Stimulated activated effector memory CD8-positive, alpha-beta T cell treated with anti-CD3 and anti-CD28 coated beads, Interleukin-12 subunit alpha, Interleukin-12 subunit beta, amount 100 ng/mL, for 72 hours (primary cell): ENCODE measurements around the gene SEMA5B.

ENCODE experiments used
- ATAC-seq: fragments of 150-1000 bp; cut with Tn5 transposase; 2 replicates; pipeline ENCODE4 v1.10.0; 2021
- DNase-seq, 2 donors: peaks; one replicate each; pipeline ENCODE4 v3.0.0; 2021 to 2022; ENCODE audit warnings: low spot score in 2 of 2
- H3K27ac Mint-ChIP-seq: one replicate; pipeline ENCODE4 v1.8.0; 2022; ENCODE audit warnings: mild to moderate bottlenecking, mixed read lengths
- H3K36me3 Mint-ChIP-seq: one replicate; pipeline ENCODE4 v1.8.0; 2022; ENCODE audit warnings: mild to moderate bottlenecking, mixed read lengths
- H3K4me1 Mint-ChIP-seq: one replicate; pipeline ENCODE4 v1.8.0; 2022; ENCODE audit warnings: mixed read lengths
- H3K4me3 Mint-ChIP-seq: one replicate; pipeline ENCODE4 v1.8.0; 2022; ENCODE audit warnings: mild to moderate bottlenecking, mixed read lengths
- H3K9me3 Mint-ChIP-seq: one replicate; pipeline ENCODE4 v1.8.0; 2022; ENCODE audit warnings: mixed read lengths

Gene SEMA5B

GRCh38 chr3:122890720-122891220 is 136.8 kb downstream of the SEMA5B start:
- no peak overlapping the region for H3K27ac Mint-ChIP-seq
- peaks cover 10% of the 10 kb centered on the region for H3K4me1 Mint-ChIP-seq
- ATAC-seq, result no peak
- no peaks in the 10 kb centered on the region for H3K9me3 Mint-ChIP-seq
- no peaks in the 10 kb centered on the region for H3K36me3 Mint-ChIP-seq
- no peak overlapping the region for H3K4me3 Mint-ChIP-seq
- no peak for DNase-seq

DNA sequence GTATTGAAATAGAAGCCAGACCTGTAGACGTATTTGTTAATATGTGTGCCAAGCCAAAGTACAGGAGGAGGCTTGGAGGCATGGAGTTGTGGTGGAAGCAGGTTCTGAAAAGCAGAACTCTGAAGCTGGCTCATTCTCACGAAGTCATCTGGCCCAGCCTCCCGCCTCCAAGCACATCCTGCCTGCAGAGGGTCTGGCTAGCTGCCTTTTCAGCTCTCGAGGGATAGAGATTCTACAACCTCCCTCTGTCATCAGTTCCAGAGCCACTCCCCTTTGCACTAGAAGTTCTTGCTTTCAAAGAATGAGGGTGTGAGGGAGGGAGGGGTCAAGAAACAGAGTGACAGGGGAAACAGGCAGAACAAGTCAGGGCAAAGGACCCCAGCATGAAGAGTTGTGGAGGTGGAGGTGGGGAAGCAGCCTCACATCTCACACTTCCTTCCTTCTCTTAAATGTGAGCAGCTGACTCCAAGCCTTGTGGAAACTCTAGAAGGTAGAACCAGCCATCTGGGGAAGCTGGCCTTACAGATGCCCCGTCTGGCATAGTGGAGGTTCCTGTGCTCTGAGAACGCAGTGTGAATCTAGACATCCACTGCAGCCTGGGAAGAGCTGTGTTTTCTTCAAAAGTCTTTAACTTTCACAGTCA is 137.4 kb downstream of the SEMA5B start:
- Mint-ChIP-seq H3K9me3 (no peaks in the 10 kb centered on the region), H3K27ac (no peak overlapping the region), H3K36me3 (no peaks in the 10 kb centered on the region), H3K4me3 (no peak overlapping the region), H3K4me1 (peaks cover 10% of the 10 kb centered on the region)
- ATAC-seq, result peak; percentile 56
- no peak for DNase-seq

DNA sequence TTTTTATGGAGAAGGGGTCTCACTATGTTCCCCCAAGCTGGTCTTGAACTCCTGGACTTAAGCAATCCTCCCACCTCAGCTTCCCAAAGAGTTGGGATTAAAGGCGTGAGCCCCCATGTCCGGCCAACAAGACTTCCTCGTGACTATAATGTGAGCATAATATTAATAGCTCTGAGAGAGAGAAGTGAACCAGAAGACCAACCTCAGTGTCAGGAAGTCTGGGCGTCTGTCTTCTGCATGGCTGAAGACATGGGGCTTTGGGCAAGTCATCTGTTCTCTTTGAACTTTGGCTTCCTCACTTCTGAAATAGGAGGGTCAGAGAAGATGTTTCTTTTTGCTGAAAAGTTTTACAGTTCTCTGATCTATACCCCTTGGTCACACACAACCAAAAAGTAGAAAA is 140.6 kb downstream of the SEMA5B start:
- H3K4me3 Mint-ChIP-seq, result no peak overlapping the region
- DNase-seq (no peak), ATAC-seq (no peak)
- no peak overlapping the region for H3K27ac Mint-ChIP-seq
- H3K9me3 Mint-ChIP-seq, result no peaks in the 10 kb centered on the region
- H3K4me1 Mint-ChIP-seq, result no peaks in the 10 kb centered on the region
- no peaks in the 10 kb centered on the region for H3K36me3 Mint-ChIP-seq

- Mint-ChIP-seq H3K4me1 (no peaks in the 10 kb centered on the region), H3K27ac (no peak overlapping the region)
These were observed 141.3 kb downstream of the SEMA5B start for GRCh38 chr3:122886251-122886650.

GRCh38 chr3:122882361-122882947 is 145.1 kb downstream of the SEMA5B start:
- no peak for DNase-seq
- H3K4me3 Mint-ChIP-seq, result no peak overlapping the region
- H3K4me1 Mint-ChIP-seq, result no peaks in the 10 kb centered on the region
- H3K27ac Mint-ChIP-seq, result no peak overlapping the region
- no peaks in the 10 kb centered on the region for H3K9me3 Mint-ChIP-seq
- H3K36me3 Mint-ChIP-seq, result peaks cover 7% of the 10 kb centered on the region
- ATAC-seq, result no peak

More at GRCh38 chr3:122886251-122886650, 141.3 kb downstream of the SEMA5B start:
- ATAC-seq (no peak), DNase-seq (no peak)
- Mint-ChIP-seq H3K9me3 (no peaks in the 10 kb centered on the region), H3K36me3 (no peaks in the 10 kb centered on the region), H3K4me3 (no peak overlapping the region)

DNA sequence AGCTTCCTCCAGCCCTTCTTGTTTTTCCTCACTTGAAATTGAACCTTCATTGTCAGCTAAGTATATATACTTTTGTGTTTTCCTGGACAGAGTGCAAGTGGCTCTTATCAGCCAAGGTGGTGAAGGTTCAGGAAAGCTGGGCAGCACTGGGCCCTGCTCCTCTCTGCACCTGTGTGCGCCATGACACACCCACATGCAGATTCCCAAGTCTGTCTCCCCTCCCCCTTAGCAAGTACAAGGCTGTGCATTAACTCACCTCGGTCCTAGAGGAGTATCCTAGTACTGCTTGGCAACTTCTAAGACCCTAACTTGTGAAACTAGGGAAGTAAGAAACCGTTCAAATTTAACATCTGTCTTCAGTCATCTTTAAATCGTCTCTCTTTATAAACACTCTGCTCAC is 146.9 kb downstream of the SEMA5B start:
- ATAC-seq (no peak), DNase-seq (no peak)
- H3K9me3 Mint-ChIP-seq, result no peaks in the 10 kb centered on the region
- H3K4me3 Mint-ChIP-seq, result no peak overlapping the region
- no peak overlapping the region for H3K27ac Mint-ChIP-seq
- peaks cover 8% of the 10 kb centered on the region for H3K4me1 Mint-ChIP-seq
- peaks cover 7% of the 10 kb centered on the region for H3K36me3 Mint-ChIP-seq

DNA sequence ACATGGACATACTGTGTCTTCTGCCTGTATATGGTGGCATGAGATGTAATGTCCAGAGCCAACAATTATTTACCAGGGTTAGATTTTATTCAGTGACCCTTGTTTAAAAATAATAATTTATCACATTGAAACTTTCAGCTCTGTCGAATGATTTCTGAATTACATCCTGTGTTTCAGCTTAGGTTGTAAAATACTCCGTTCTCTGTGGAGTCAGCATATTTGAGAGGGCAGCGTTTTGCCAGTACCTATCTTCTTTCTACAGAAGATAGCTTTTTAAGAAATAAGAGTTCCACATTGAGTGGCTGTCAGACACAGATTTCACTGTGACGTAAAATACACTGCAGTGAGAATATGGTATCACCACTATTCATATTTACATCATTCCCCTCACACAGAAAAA is 147.4 kb downstream of the SEMA5B start:
- no peaks in the 10 kb centered on the region for H3K9me3 Mint-ChIP-seq
- DNase-seq (no peak), ATAC-seq (no peak)
- H3K27ac Mint-ChIP-seq, result no peak overlapping the region
- H3K36me3 Mint-ChIP-seq, result peaks cover 7% of the 10 kb centered on the region
- no peak overlapping the region for H3K4me3 Mint-ChIP-seq
- peaks cover 8% of the 10 kb centered on the region for H3K4me1 Mint-ChIP-seq

GRCh38 chr3:122875547-122876127 is 151.9 kb downstream of the SEMA5B start:
- Mint-ChIP-seq H3K36me3 (peaks cover 11% of the 10 kb centered on the region), H3K4me1 (peaks cover 8% of the 10 kb centered on the region), H3K4me3 (no peak overlapping the region), H3K9me3 (no peaks in the 10 kb centered on the region), H3K27ac (peak overlapping the region; percentile 4)
- DNase-seq (no peak), ATAC-seq (peak; percentile 43)

- DNase-seq, result no peak
- Mint-ChIP-seq H3K27ac (no peak overlapping the region), H3K4me3 (no peak overlapping the region), H3K36me3 (peaks cover 6% of the 10 kb centered on the region), H3K9me3 (no peaks in the 10 kb centered on the region), H3K4me1 (peaks cover 8% of the 10 kb centered on the region)
- ATAC-seq, result no peak
These were observed 153.6 kb downstream of the SEMA5B start for GRCh38 chr3:122873741-122874515.

DNA sequence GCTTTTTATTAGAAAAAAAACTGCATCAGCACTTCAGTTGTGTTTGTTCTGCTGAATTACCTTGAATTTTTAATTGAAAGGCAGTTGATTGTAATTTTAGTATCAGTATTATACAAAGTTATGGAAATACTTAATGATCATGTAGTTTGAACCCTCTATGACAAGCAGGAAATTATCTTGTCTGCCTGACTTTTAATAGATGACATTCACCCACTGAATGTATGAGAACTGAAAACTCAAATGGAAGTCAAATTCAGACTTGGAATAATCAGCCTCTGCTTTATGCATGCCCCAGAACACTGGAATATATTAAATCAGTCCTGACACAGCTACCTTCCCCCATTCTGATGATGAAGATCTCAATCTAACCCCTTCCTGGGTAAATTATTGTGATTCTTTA is 159.2 kb downstream of the SEMA5B start:
- DNase-seq, result no peak
- ATAC-seq, result no peak
- Mint-ChIP-seq H3K4me1 (no peaks in the 10 kb centered on the region), H3K4me3 (no peak overlapping the region), H3K9me3 (no peaks in the 10 kb centered on the region), H3K27ac (no peak overlapping the region), H3K36me3 (peaks cover 6% of the 10 kb centered on the region)

DNA sequence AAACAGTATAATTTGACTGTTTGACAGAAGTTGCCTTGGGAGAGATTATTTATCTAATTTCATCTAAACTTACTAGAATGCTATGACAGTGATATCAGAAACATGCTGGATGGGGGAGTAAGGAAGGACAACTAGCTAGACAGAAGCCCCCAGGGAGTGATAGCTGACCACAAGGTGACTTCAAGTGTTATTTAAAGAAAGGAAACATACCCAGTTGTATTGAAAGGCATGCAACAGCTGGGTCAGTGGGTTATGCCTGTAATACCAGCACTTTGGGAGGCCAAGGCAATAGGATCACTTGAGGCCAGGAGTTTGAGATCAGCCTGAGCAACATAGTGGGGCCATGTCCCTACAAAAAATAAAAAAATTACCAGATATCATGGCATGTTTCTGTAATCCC is 163.1 kb downstream of the SEMA5B start:
- no peak for DNase-seq
- no peak overlapping the region for H3K27ac Mint-ChIP-seq
- peaks cover 6% of the 10 kb centered on the region for H3K36me3 Mint-ChIP-seq
- H3K9me3 Mint-ChIP-seq, result no peaks in the 10 kb centered on the region
- no peaks in the 10 kb centered on the region for H3K4me1 Mint-ChIP-seq
- ATAC-seq, result no peak
- H3K4me3 Mint-ChIP-seq, result no peak overlapping the region

DNA sequence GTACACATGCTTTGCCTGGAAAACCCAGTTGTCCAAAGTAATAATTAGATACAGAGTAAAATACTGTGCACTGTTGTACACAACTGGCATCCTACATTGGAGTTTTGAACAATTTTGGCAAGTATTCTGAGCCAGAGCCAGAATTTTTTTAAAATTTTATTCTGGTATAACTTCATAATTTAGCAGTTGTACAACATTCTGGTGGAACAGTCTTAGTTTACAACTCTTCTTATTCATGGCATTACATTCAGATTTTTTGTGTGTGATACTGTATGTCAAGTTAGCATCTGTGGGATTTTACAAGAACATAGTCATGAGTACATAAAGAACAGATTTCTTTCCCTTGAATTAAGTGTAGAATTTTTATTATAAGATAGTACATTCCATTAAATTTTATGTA is 165.2 kb downstream of the SEMA5B start:
- H3K4me1 Mint-ChIP-seq, result no peaks in the 10 kb centered on the region
- no peak for ATAC-seq
- H3K27ac Mint-ChIP-seq, result no peak overlapping the region
- peaks cover 6% of the 10 kb centered on the region for H3K36me3 Mint-ChIP-seq
- DNase-seq, result no peak
- no peaks in the 10 kb centered on the region for H3K9me3 Mint-ChIP-seq
- H3K4me3 Mint-ChIP-seq, result no peak overlapping the region
